ENCODE measurements around the gene ORM2.
A peak's percentile ranks its signal among the peaks of the same experiment; 100 is the strongest.

Gene ORM2

GRCh38 chr9:114371973-114372917 lies 42.6 kb downstream of the ORM2 start:
- peak; percentile 46 for DNase-seq

DNA sequence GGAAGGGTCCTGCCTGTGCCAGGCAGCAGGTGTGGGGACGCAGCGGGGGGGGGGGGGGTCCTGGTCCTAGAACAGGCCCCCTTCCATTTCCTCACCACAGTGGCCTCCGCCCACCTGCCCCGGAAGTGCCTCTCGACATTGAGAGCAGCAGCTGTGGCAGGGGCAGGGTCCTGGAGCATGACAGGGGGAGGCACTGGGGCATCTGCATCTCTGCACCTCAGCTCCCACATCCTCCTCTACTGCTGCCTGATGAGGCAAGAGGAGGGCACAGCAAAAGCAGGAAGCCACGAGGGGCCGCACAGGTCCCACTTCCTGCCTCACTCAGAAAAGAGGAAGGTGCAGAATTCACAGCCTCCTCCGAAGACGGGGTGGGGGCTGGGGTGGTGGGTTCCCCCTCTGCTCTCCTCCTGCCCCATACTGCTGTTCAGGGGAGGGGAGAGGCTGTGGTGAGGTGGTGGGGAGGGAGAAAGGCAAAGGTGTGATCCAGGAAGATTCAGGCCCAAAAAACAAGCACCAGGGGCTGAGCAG lies 43.3 kb downstream of the ORM2 start:
- peak; percentile 84 for DNase-seq

- DNase-seq = peak; percentile 36
Observed at GRCh38 chr9:114373960-114374730, 44.5 kb downstream of the ORM2 start.

DNA sequence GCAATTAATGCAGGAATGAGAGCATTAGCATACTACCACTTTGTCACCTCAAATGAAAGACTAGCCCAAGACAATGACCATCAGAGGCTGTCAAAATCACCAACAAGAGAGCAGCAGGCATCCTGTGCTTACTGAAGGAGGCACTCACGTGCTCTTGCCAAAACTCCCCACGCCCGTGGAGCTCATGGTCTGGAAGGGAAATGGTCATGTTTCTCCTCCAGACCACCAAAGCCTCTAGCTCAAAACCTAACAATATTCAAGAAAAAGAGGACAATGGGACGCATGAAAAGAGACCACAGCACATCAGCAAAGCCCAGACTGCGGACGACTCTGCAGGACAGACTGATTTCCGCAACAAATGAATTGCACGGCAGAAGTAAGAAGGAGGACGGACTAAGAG lies 45.3 kb downstream of the ORM2 start:
- no peak for DNase-seq

- no peak for DNase-seq
Observed at GRCh38 chr9:114375386-114376175, 45.9 kb downstream of the ORM2 start.

GRCh38 chr9:114376586-114377445 lies 47.1 kb downstream of the ORM2 start:
- DNase-seq = no peak

GRCh38 chr9:114378016-114378415 lies 48.3 kb downstream of the ORM2 start:
- no peak for DNase-seq

DNA sequence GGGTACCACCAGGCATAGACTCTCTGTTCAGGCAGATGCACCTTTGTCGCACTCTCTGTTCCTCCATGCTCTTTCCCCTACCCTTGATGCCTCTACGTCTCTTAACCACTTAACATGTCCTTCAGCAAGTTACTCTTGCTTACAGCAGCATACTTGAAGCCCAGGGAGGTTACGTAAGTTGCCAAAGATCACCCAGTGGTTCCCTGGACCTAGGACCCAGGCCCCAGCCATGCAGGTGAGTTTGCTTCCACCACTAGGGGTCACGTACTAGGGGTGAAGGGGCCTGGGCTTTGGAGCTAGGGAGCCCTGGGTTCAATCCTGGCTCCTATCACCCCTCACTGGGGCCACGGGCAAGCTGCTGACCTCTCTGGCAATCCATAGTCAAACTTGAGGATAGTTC lies 49.2 kb downstream of the ORM2 start:
- DNase-seq = no peak
